SU-DHL-6 (cell line): Measurements from ENCODE around the gene CCDC136.

ENCODE experiments used
- CTCF ChIP-seq: fragments of 200-600 bp; sonication (generic); IDR thresholded peaks from one replicate; pipeline ENCODE4 v1.5.1; 2017; ENCODE audit warnings: antibody characterized with exemption, mild to moderate bottlenecking, low read length, moderate library complexity; ENCODE audit not compliant: insufficient read depth, poor library complexity, severe bottlenecking
- EZH2phosphoT487 ChIP-seq: fragments of 200-600 bp; sonication (generic), shearing (Covaris generic); conservative IDR thresholded peaks from 2 replicates; pipeline ENCODE4 v1.6.1; 2018; ENCODE audit warnings: mild to moderate bottlenecking, antibody characterized with exemption, low read length, moderate library complexity, mixed read lengths

GRCh38 chr7:128848289-128849155, 56.8 kb downstream of the CCDC136 start:
- TF ChIP-seq CTCF (no peak), EZH2phosphoT487 (no peak)
